Spleen (tissue), 13 donors: ENCODE data around the gene ARRDC4. TPM values are rescaled to one million over a fixed set of nuclear protein-coding genes. Genes with fewer than 3 reads are reported as not detected.
A peak's percentile ranks its signal among the peaks of the same experiment; 100 is the strongest.

Source experiments
- DNase-seq: peaks from one replicate; pipeline ENCODE4 v3.0.0-alpha.2; 2020
- H3K27ac ChIP-seq, 8 donors: fragments of 200-600 bp; sonication (generic) in 7 of 8; 1 replicate in 4 of 8; 2 replicates in 4 of 8; pipeline versions ENCODE4 v1.5.0 to v1.8.0; 2016 to 2021; ENCODE audit warnings: inconsistent platforms in 4 of 8, mild to moderate bottlenecking in 4 of 8, moderate library complexity in 1 of 8
- H3K27me3 ChIP-seq, 7 donors: fragments of 200-600 bp; sonication (generic) in 6 of 7; replicated peaks in 1 of 7; 1 replicate in 4 of 7; 2 replicates in 3 of 7; pipeline versions ENCODE4 v1.5.0 to v1.8.0; 2016 to 2021; ENCODE audit warnings: inconsistent platforms in 3 of 7, mild to moderate bottlenecking in 1 of 7
- H3K36me3 ChIP-seq, 6 donors: fragments of 200-600 bp; sonication (generic) in 5 of 6; 1 replicate in 4 of 6; 2 replicates in 2 of 6; pipeline versions ENCODE4 v1.5.0 to v1.8.0; 2016 to 2021; ENCODE audit warnings: inconsistent platforms in 2 of 6
- H3K4me1 ChIP-seq, 6 donors: fragments of 200-600 bp; sonication (generic) in 5 of 6; 1 replicate in 3 of 6; 2 replicates in 3 of 6; pipeline versions ENCODE4 v1.5.0 to v1.8.0; 2016 to 2021; ENCODE audit warnings: inconsistent platforms in 3 of 6
- H3K4me3 ChIP-seq, 8 donors: fragments of 200-600 bp; sonication (generic) in 7 of 8; 1 replicate in 4 of 8; 2 replicates in 4 of 8; pipeline versions ENCODE4 v1.5.0 to v1.8.0; 2016 to 2021; ENCODE audit warnings: inconsistent platforms in 4 of 8, mild to moderate bottlenecking in 4 of 8, moderate library complexity in 2 of 8
- H3K9me3 ChIP-seq, 8 donors: fragments of 200-600 bp; sonication (generic) in 7 of 8; 1 replicate in 4 of 8; 2 replicates in 4 of 8; pipeline versions ENCODE4 v1.5.0 to v1.8.0; 2016 to 2021; ENCODE audit warnings: inconsistent platforms in 4 of 8
- CTCF ChIP-seq, 11 experiments: fragments of 200-600 bp in 7 of 11; fragments of 450-650 bp in 4 of 11; sonication (generic) in 4 of 11; IDR thresholded peaks in 8 of 11; conservative IDR thresholded peaks in 3 of 11; 1 replicate in 7 of 11; 2 replicates in 4 of 11; pipeline versions ENCODE4 v1.4.0 to v1.8.0; 2016 to 2021; ENCODE audit warnings: antibody characterized with exemption in 11 of 11, inconsistent platforms in 4 of 11, mild to moderate bottlenecking in 1 of 11
- POLR2A ChIP-seq, 3 donors: fragments of 450-650 bp; IDR thresholded peaks; one replicate each; pipeline ENCODE4 v1.5.1; 2017; ENCODE audit warnings: antibody characterized with exemption in 3 of 3, mild to moderate bottlenecking in 1 of 3
- POLR2AphosphoS5 ChIP-seq, 3 donors: sonication (generic); formaldehyde crosslinking; IDR thresholded peaks; one replicate each; pipeline ENCODE4 v1.5.1; 2017; ENCODE audit warnings: antibody characterized with exemption in 3 of 3
- WGBS, 5 donors: extraction: QIAGEN DNeasy Blood & Tissue Kit in 3 of 5; methylation state at CpG; one replicate each; pipeline versions ENCODE4 v1.1.5 to v1.1.7; 2013 to 2018; 5-methylcytosine and 5-hydroxymethylcytosine counted together
- intact Hi-C: fragments of 100-400 bp; cut with DNase I; formaldehyde crosslinking; loops from one replicate; pipeline ENCODE4 v1.15.0; 2023; ENCODE audit warnings: low total_unique reads
- long read RNA-seq, 2 donors: transcript quantifications; one replicate each; lab custom pipeline, GENCODE V29; 2026
- polyA plus RNA-seq, 3 donors: library from polyadenylated mRNA; stranded (reverse); fragments of 200-250 nt; gene quantifications; one replicate each; pipeline ENCODE4 v1.2.1, GENCODE V29; 2013
- total RNA-seq, 7 donors: library from RNA; depleted of rRNA in 3 of 7; stranded (reverse); fragments of >200 nt in 3 of 7; fragmentation: NEBNext Ultra II Directional in 4 of 7; extraction: Animal tissue kit (Norgen Biotek cat#: 25700) in 4 of 7; gene quantifications; one replicate each; pipeline versions ENCODE4 v1.1.0 to v1.2.1, GENCODE V29; 2016 to 2021
- donor health status: healthy with polysubstance abuse.
- donor health status: DM: no; HTN: no; CAD: no; lungs with moderate emphysema.
- donor health status: DM: no; HTN: no; CAD: no.
- donor health status: Bipolar disorder and iron deficiency.
- donor health status: healthy.
- donor health status: DM: no; HTN: no; CAD: no.
- donor health status: DM: yes; HTN: yes; CAD: no.

Gene ARRDC4
- total RNA-seq: 10 to 100 TPM; 11.7 to 24.2 (median 17.5) TPM
- 10 to 100 TPM in 1 of 3 donors, 1 to 10 TPM in 2; 7.7 to 13.2 (median 9.5) TPM for polyA plus RNA-seq
- long read RNA-seq, donor 1, full-length matches to known transcripts: 3 of 3 reads
- long read RNA-seq, donor 1, partial matches to known transcripts: 0 of 3 reads
- long read RNA-seq, donor 1, other reads (novel, unspliced or antisense): 0 of 3 reads
- long read RNA-seq, donor 2, full-length matches to known transcripts: 2 of 2 reads
- long read RNA-seq, donor 2, partial matches to known transcripts: 0 of 2 reads
- long read RNA-seq, donor 2, other reads (novel, unspliced or antisense): 0 of 2 reads

GRCh38 chr15:97960364-97961066, at the start of gene ARRDC4:
TSS of gene ARRDC4 (plus strand) at chr15:97960703. CDS start at chr15:97960862, 159 bp downstream.
- TF ChIP-seq CTCF (IDR thresholded peaks at IDR 0.05 in 8 of 11, conservative IDR thresholded peaks at IDR 0.05 in 3 of 11) (peak in 1 of 11 experiments; percentile 22), POLR2AphosphoS5 (IDR thresholded peaks at IDR 0.05) (peak; percentile 67 to 90 (median 89)), POLR2A (IDR thresholded peaks at IDR 0.05) (peak in 1 of 3 donors; percentile 66)
- Histone ChIP-seq H3K27ac (peak within 1 kb of the TSS; percentile 70 to 94 (median 90)), H3K9me3 (peaks cover 0 to 3% (median 0%) of the 10 kb centered on the region in 8 donors), H3K4me3 (peak within 1 kb of the TSS; percentile 68 to 95 (median 86)), H3K27me3 (peaks cover 0 to 9% (median 0%) of the 10 kb centered on the region in 7 donors), H3K4me1 (peaks cover 0 to 54% (median 25%) of the 10 kb centered on the region in 6 donors), H3K36me3 (no peaks in the 10 kb centered on the region)
- peak; percentile 100 for DNase-seq
- WGBS, 5 donors: 0 to 5% (median 2%) methylated on average over 17 to 69 of the region's 69 CpGs
- intact Hi-C loops: no loop called here

- Histone ChIP-seq H3K9me3 (no peaks in the 10 kb centered on the region), H3K4me3 (no peak overlapping the region), H3K27ac (no peak overlapping the region), H3K27me3 (no peaks in the 10 kb centered on the region), H3K4me1 (no peaks in the 10 kb centered on the region), H3K36me3 (no peaks in the 10 kb centered on the region)
- no peak for TF ChIP-seq POLR2AphosphoS5 (IDR thresholded peaks at IDR 0.05)
- TF ChIP-seq POLR2A (IDR thresholded peaks at IDR 0.05): no peak
- TF ChIP-seq CTCF (IDR thresholded peaks at IDR 0.05 in 8 of 11, conservative IDR thresholded peaks at IDR 0.05 in 3 of 11): no peak
- intact Hi-C loops: no loop called here
- DNase-seq: no peak
- WGBS, 5 donors: 80 to 88% (median 87%) methylated on average over 6 of the region's 6 CpGs
Observed at GRCh38 chr15:97914711-97915110, 45.8 kb upstream of the ARRDC4 start.

- Histone ChIP-seq H3K9me3 (no peaks in the 10 kb centered on the region), H3K4me1 (no peaks in the 10 kb centered on the region), H3K27me3 (no peaks in the 10 kb centered on the region), H3K4me3 (no peak overlapping the region), H3K36me3 (no peaks in the 10 kb centered on the region), H3K27ac (no peak overlapping the region)
- 77 to 85% (median 80%) methylated on average over 5 of the region's 5 CpGs for WGBS, 5 donors
- intact Hi-C loops: no loop called here
- TF ChIP-seq CTCF (IDR thresholded peaks at IDR 0.05 in 8 of 11, conservative IDR thresholded peaks at IDR 0.05 in 3 of 11) (no peak), POLR2AphosphoS5 (IDR thresholded peaks at IDR 0.05) (no peak), POLR2A (IDR thresholded peaks at IDR 0.05) (no peak)
- DNase-seq: no peak
Observed at GRCh38 chr15:97915261-97915660, 45.2 kb upstream of the ARRDC4 start.

- Histone ChIP-seq H3K27me3 (no peaks in the 10 kb centered on the region), H3K27ac (no peak overlapping the region), H3K36me3 (no peaks in the 10 kb centered on the region), H3K4me3 (no peak overlapping the region), H3K4me1 (no peaks in the 10 kb centered on the region), H3K9me3 (peaks cover 6 to 34% (median 28%) of the 10 kb centered on the region in 8 donors)
- no peak for DNase-seq
- 78 to 91% (median 85%) methylated on average over 4 of the region's 4 CpGs for WGBS, 5 donors
- no peak for TF ChIP-seq CTCF (IDR thresholded peaks at IDR 0.05 in 8 of 11, conservative IDR thresholded peaks at IDR 0.05 in 3 of 11)
- no peak for TF ChIP-seq POLR2A (IDR thresholded peaks at IDR 0.05)
- no peak for TF ChIP-seq POLR2AphosphoS5 (IDR thresholded peaks at IDR 0.05)
- intact Hi-C loops: no loop called here
Observed at GRCh38 chr15:97921296-97921865, 39.1 kb upstream of the ARRDC4 start.
